Measurements from ENCODE around the gene IQSEC3.

Gene IQSEC3

DNA sequence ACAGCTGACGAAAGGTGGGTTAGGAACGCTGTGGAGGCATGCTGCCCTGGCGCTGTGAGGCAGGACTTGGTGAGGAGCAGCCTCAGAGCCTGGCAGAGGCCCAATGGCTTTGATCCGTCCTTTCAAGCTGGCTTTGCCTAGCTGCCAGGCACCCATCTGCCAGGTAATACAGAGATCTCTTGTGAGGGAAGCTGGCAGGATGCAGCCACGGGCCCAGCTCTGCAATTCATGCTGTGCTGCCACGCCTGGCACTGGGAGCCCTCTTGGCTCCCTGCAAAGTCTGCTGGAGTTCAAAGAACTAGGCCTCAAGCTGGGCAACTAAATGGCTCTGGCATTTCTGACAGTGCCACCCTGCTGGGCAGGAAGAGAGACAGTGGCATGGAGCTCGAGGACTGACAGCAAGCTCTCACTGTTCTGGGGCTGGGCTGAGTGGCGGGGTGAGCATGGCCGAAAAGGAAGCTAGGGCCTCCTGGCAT lies 18.7 kb downstream of the IQSEC3 start:
- Histone ChIP-seq H3K9me3 (ENCODE audit: insufficient read depth, low read length) (peaks cover 6% of the 10 kb centered on the region; the same call in 1 of the 2 replicates), H3K4me2 (ENCODE audit: low read length) (no peak overlapping the region), H3K4me1 (ENCODE audit: low read length) (no peaks in the 10 kb centered on the region), H3K9ac (ENCODE audit: low read length) (no peak overlapping the region), H3K27ac (ENCODE audit: low read length) (no peak overlapping the region), H3K27me3 (ENCODE audit: low read depth, low read length) (peaks cover 23% of the 10 kb centered on the region), H3K79me2 (ENCODE audit: low read length) (no peaks in the 10 kb centered on the region), H4K20me1 (ENCODE audit: insufficient read depth, low read length) (no peaks in the 10 kb centered on the region), H3K36me3 (replicated peaks; ENCODE audit: low read depth, low read length) (no peaks in the 10 kb centered on the region), H3K4me3 (ENCODE audit: low read length) (no peak overlapping the region), H2AFZ (ENCODE audit: low read depth, low read length) (no peak overlapping the region)
- no peak for TF ChIP-seq EZH2phosphoT487 (IDR thresholded peaks at IDR 0.05; ENCODE audit: low read depth)
- TF ChIP-seq, protein P1, sequence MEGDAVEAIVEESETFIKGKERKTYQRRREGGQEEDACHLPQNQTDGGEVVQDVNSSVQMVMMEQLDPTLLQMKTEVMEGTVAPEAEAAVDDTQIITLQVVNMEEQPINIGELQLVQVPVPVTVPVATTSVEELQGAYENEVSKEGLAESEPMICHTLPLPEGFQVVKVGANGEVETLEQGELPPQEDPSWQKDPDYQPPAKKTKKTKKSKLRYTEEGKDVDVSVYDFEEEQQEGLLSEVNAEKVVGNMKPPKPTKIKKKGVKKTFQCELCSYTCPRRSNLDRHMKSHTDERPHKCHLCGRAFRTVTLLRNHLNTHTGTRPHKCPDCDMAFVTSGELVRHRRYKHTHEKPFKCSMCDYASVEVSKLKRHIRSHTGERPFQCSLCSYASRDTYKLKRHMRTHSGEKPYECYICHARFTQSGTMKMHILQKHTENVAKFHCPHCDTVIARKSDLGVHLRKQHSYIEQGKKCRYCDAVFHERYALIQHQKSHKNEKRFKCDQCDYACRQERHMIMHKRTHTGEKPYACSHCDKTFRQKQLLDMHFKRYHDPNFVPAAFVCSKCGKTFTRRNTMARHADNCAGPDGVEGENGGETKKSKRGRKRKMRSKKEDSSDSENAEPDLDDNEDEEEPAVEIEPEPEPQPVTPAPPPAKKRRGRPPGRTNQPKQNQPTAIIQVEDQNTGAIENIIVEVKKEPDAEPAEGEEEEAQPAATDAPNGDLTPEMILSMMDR (IDR thresholded peaks at IDR 0.05; ENCODE audit: low read depth, low read length), result no peak

DNA sequence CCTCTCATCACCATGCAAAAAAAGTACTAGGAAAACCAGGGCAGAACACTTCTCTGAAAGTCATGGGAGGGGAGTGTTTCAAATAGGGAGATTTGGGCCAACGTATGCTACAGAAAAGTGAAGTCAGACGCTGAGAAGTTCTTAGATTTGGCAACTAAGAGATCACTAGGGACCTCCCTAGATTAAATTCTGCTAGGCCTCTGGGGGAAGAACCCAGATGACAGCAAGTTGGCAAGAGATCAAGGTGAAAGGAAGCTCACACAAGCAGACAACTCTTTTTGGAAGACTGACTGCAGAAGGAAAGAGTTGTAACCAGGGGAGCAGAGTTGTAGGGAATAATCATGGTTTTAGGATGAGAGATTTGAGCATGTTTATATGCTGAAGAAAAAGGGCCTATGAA lies 20.7 kb downstream of the IQSEC3 start:
- Histone ChIP-seq H3K79me2 (ENCODE audit: low read length) (no peaks in the 10 kb centered on the region), H3K27me3 (ENCODE audit: low read depth, low read length) (peaks cover 6% of the 10 kb centered on the region; the same call in 1 of the 2 replicates), H3K4me3 (ENCODE audit: low read length) (no peak overlapping the region), H3K9me3 (ENCODE audit: insufficient read depth, low read length) (peaks cover 6% of the 10 kb centered on the region; the same call in 1 of the 2 replicates), H3K9ac (ENCODE audit: low read length) (no peak overlapping the region), H3K36me3 (replicated peaks; ENCODE audit: low read depth, low read length) (no peaks in the 10 kb centered on the region), H3K4me2 (ENCODE audit: low read length) (no peak overlapping the region), H3K4me1 (ENCODE audit: low read length) (no peaks in the 10 kb centered on the region), H4K20me1 (ENCODE audit: insufficient read depth, low read length) (no peaks in the 10 kb centered on the region), H2AFZ (ENCODE audit: low read depth, low read length) (no peak overlapping the region), H3K27ac (ENCODE audit: low read length) (no peak overlapping the region)
- TF ChIP-seq, protein P1 (IDR thresholded peaks at IDR 0.05; ENCODE audit: low read depth, low read length), result no peak
- no peak for TF ChIP-seq EZH2phosphoT487 (IDR thresholded peaks at IDR 0.05; ENCODE audit: low read depth)

DNA sequence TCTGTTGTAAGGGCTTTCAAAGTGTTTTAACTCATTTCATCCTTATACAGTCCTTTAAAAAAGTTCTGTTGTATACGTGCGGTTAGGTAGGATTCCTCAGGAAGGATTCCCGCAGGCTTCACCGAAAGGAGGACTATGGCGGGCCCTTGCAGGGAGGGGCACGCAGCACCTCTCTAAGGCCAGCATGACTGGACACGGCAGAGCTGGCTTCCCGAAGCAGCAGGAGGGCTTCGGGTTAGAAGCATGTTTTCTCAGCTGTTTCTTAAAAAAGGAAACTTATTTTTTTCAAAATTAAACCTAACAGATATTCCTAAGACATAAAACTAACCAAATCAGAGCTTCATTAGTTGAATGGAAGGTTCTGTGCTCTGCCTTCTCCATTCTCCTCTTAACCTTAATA lies 21.3 kb downstream of the IQSEC3 start:
- Histone ChIP-seq H3K27ac (ENCODE audit: low read length) (no peak overlapping the region), H3K9ac (ENCODE audit: low read length) (no peak overlapping the region), H4K20me1 (ENCODE audit: insufficient read depth, low read length) (no peaks in the 10 kb centered on the region), H3K4me2 (ENCODE audit: low read length) (no peak overlapping the region), H3K4me3 (ENCODE audit: low read length) (no peak overlapping the region), H3K4me1 (ENCODE audit: low read length) (no peaks in the 10 kb centered on the region), H3K79me2 (ENCODE audit: low read length) (no peaks in the 10 kb centered on the region), H3K36me3 (replicated peaks; ENCODE audit: low read depth, low read length) (no peaks in the 10 kb centered on the region), H3K27me3 (ENCODE audit: low read depth, low read length) (peaks cover 3% of the 10 kb centered on the region; the same call in 1 of the 2 replicates), H2AFZ (ENCODE audit: low read depth, low read length) (no peak overlapping the region), H3K9me3 (ENCODE audit: insufficient read depth, low read length) (peaks cover 6% of the 10 kb centered on the region; the same call in 1 of the 2 replicates)
- TF ChIP-seq EZH2phosphoT487 (IDR thresholded peaks at IDR 0.05; ENCODE audit: low read depth), result no peak
- TF ChIP-seq, protein P1 (IDR thresholded peaks at IDR 0.05; ENCODE audit: low read depth, low read length), result no peak

DNA sequence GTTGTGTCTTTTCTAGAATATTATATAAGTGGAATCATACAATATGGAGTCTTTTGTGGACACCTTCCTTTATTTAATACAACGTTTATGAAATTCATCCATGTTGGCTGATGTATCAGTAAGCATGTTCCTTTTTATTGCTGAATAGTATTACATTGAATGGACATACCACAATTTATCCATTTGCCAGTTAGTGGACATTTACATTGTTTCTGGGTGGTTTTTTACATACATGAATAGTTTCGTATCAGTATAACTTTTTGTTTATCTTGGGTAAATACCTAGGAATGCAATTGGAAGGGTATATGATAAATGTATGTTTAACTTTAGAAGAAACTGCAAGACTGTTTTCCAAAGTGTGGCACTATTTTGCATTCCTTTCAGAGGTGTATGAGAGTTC lies 23.1 kb downstream of the IQSEC3 start:
- Histone ChIP-seq H3K27me3 (ENCODE audit: low read depth, low read length) (no peaks in the 10 kb centered on the region; the same call in 1 of the 2 replicates), H2AFZ (ENCODE audit: low read depth, low read length) (no peak overlapping the region), H3K27ac (ENCODE audit: low read length) (no peak overlapping the region), H4K20me1 (ENCODE audit: insufficient read depth, low read length) (no peaks in the 10 kb centered on the region), H3K4me3 (ENCODE audit: low read length) (no peak overlapping the region), H3K9me3 (ENCODE audit: insufficient read depth, low read length) (peaks cover 6% of the 10 kb centered on the region; the same call in 1 of the 2 replicates), H3K4me2 (ENCODE audit: low read length) (no peak overlapping the region), H3K36me3 (replicated peaks; ENCODE audit: low read depth, low read length) (no peaks in the 10 kb centered on the region), H3K79me2 (ENCODE audit: low read length) (no peaks in the 10 kb centered on the region), H3K9ac (ENCODE audit: low read length) (no peak overlapping the region), H3K4me1 (ENCODE audit: low read length) (no peaks in the 10 kb centered on the region)
- TF ChIP-seq, protein P1 (IDR thresholded peaks at IDR 0.05; ENCODE audit: low read depth, low read length), result no peak
- no peak for TF ChIP-seq EZH2phosphoT487 (IDR thresholded peaks at IDR 0.05; ENCODE audit: low read depth)

Measured in OCI-LY3 (cell line).